Kidney tubule cell (primary cell): ENCODE data around the gene DUSP3.
A peak's percentile ranks its signal among the peaks of the same experiment; 100 is the strongest.
"Not testable (repeated sequence)": the region's sequence is repeated elsewhere in the genome, so short reads cannot be mapped to it uniquely, and the experiment has no call there.

Experiments
- DNase-seq: peaks from one replicate; pipeline ENCODE4 v3.0.0-alpha.2; 2018; ENCODE audit warnings: low spot score

Gene DUSP3

GRCh38 chr17:43800736-43801135 is 22.0 kb upstream of the DUSP3 start:
- no peak for DNase-seq

DNA sequence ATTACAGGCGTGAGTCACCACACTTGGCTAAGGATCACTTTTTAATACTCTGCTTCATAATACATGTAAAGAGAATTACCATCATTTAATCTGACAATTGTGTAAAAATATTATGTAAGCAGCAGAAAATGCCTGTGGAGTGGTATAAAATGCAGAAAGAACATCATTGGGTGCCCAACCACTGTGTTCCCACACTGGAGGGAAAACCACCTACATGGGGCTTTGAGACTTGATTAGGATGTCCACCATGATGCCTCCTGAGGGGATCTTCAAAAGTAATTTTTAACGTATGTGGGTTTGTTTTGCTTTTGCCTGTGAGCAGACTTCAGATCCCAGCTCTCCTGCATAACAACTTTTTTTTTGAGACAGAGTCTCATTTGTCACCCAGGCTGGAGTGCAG is 20.3 kb upstream of the DUSP3 start:
- no peak for DNase-seq

DNA sequence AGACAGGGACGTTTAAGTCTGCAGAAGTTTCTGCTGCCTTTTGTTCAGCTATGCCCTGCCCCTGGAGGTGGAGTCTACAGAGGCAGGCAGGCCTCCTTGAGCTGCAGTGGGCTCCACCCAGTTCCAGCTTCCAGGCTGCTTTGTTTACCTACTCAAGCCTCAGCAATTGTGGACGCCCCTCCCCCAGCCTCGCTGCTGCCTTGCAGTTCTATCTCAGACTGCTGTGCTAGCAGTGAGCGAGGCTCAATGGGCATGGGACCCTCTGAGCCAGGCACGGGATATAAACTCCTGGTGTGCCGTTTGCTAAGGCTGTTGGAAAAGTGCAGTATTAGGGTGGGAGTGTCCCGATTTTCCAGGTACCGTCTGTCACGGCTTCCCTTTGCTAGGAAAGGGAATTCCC is 19.2 kb upstream of the DUSP3 start:
- DNase-seq = not testable (repeated sequence)

DNA sequence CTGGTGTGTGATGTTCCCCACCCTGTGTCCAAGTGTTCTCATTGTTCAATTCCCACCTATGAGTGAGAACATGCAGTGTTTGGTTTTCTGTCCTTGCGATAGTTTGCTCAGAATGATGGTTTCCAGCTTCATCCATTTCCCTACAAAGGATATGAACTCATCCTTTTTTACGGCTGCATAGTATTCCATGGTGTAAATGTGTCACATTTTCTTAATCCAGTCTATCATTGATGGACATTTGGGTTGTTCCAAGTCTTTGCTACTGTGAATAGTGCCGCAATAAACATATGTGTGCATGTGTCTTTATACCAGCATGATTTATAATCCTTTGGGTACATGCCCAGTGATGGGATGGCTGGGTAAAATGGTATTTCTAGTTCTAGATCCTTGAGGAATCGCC is 13.9 kb upstream of the DUSP3 start:
- DNase-seq = not testable (repeated sequence)

DNA sequence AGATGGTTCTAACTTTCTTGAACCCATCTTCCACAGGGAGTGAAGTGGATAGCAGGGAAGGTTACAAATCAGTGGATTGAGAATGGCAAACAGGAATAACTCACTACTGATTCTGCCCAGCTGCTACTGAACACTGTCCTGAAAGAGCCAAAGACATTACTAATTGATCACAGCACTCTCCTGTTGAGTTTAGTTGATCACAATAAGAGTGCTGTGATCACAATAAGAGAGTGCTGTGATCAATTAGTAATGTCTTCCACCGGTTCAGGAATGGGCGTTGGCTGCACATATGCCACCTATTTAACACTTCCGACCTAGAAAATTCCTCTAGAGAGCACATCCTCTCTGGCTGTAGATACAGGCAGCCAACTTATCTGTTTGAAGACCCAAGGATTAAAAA is 12.8 kb upstream of the DUSP3 start:
- DNase-seq = peak; percentile 77

DNA sequence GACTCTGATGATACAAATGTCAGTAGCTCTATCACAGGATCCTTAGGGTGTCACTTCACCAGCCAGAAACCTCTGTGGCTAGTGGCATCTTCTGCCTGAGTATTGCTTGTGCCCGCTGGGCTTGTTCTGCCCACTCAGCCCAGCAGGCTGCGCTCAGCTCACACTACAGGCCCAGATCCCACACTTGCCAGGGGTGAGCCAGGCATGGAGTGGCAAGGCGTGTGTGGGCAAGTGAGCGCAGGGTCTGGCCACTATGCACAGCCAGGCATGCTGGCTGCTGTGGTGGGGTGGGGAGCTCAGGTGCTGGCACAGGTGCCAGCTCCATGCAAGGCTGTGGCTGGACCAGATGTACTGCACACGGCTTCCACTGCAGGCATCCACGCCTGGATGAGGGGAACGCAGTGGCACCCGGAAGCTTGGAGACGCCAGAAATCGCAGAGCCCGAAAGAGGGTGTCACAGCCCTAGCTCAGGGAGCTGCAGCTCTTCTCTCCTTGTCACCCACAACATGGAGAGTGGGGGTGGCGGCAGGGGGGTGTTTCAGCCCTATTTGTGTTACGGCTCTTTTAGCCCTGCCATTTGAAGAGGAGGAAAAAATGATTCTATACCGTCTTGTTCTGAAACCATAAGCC is 11.6 kb upstream of the DUSP3 start:
- DNase-seq = no peak

DNA sequence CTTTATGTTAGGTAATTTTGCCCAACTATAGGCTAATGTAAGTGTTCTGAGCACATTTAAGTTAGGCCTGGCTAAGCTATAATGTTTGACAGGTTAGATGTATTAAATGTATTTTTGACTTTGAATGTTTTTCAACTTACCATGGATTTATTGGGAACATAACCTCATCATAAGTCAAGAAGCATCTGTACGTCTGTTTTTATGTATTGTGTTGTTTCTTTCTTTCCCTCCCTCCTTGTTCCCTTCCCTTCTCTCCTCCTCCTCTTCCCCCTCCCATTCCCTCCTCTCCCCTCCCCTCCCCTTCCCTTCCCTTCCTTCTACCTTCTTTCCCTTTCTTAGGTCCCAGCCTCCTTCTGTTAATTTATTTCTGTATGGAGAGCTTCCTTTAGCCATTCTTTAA is 10.7 kb upstream of the DUSP3 start:
- no peak for DNase-seq

DNA sequence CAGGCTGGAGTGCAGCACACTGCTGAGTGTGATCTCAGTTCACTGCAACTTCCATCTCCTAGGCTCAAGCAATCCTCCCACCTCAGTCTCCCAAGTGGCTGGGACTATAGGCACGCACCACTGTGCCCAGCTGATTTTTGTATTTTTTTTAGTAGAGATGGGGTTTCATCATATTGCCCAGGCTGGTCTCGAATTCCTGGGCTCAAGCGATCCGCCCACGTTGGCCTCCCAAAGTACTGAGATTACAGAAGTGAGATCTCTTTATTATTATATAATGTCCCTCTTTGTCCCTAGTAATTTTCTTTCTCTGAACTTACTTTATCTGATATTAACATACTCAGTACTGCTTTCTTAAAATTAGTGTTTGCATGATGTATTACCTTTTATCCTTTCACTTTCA is 9.8 kb upstream of the DUSP3 start:
- DNase-seq = no peak

GRCh38 chr17:43787728-43788127 is 9.0 kb upstream of the DUSP3 start:
- DNase-seq = no peak

DNA sequence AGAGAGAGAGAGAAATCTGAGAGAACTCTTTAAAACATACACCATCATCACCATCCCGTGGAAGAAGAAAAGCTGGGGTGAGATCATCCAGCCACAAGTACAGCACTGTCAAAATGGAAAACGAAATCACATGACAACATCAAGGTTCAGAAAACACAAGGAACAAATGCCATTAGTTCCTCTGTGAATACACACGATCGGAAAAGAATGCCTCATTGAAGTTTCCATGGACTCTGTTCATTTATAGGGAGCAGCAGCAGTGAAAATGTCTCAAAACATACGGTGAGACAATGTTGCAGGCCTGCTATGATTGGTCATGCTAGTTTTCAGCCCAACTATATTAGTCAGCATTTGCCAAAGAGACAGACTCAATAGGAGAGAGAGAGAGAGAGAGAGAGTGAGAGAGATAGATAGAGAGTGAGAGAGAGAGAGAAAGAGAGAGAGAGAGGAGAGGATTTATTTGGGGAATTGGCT is 5.9 kb upstream of the DUSP3 start:
- DNase-seq = peak; percentile 50

DNA sequence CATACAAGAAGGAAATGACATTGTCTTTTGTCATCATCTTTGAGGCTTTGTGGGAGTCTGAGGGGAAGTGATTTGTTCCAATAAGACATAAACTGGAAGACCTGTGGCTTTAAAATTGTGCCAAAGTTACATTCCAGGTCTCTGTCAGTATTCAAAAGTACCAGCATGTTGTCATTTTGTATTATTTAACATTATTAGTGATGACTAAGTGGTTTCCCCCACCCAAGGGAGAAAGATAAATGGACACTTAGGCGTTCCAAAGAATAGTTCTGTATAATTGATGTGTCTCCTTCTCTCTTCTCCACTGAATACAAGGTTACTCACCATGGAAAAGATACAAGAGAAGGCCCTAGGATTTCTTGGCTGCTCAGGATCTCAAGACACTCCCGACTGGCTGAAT is 5.3 kb upstream of the DUSP3 start:
- peak; percentile 62 for DNase-seq

DNA sequence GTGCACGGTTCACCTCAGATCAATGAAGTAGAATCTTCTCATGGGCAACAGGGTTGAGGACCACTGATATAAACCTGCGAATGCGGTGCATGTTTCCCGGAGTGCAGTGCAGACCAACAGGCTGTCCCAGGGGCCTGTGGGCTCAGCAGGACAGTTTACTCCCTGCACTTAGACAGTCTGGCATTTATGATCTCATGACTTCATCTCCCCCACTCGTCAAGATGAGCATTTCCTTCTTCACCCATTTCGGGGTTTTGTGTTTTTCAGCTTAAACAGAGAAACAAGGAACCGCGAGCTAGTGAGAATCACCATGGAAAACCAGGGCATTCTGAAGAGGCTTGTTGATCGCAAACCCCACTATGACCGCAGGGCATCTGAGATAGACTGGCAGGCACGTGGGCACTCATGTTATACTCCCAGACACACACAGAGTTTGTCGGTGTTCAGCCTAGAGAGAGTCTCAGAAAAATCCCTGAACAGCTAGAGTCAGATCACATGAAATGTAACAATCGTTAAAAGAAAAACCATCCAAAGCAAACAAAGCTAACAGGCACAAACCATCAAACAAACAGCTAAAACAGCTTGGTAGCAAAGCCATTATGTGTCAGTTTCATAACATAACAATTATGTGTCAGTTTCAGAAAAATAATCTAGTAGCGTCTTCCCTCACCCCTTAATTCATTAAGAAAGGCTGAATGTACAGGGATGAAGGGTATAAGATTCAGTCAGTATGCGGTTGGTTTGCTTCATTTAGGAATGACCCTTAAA is 4.3 kb upstream of the DUSP3 start:
- no peak for DNase-seq

DNA sequence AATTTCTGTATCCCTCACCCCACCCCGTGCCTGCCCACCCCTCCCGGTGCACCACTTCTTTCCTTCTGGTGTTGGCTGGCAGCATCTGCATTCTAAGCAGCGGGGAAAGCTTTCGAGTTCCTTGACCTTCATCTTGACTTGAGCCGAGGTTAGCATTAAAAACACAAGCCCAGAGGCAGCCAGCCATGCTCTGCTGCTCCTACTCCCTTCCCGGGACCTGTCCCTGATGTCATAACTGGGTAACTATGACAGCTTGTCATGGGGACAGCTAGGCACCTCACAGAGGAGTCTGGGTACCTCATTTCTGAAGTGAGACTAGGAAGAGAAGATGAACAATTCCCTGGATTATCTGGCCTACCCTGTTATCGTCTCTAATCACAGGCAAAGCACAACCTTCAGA is 1.4 kb upstream of the DUSP3 start, which contains the start of gene CFAP97D1:
TSS of gene CFAP97D1 (plus strand) at position 301 of the 400 bp plus-strand sequence. CDS start at position 329, 28 bp downstream.
- peak; percentile 14 for DNase-seq

DNA sequence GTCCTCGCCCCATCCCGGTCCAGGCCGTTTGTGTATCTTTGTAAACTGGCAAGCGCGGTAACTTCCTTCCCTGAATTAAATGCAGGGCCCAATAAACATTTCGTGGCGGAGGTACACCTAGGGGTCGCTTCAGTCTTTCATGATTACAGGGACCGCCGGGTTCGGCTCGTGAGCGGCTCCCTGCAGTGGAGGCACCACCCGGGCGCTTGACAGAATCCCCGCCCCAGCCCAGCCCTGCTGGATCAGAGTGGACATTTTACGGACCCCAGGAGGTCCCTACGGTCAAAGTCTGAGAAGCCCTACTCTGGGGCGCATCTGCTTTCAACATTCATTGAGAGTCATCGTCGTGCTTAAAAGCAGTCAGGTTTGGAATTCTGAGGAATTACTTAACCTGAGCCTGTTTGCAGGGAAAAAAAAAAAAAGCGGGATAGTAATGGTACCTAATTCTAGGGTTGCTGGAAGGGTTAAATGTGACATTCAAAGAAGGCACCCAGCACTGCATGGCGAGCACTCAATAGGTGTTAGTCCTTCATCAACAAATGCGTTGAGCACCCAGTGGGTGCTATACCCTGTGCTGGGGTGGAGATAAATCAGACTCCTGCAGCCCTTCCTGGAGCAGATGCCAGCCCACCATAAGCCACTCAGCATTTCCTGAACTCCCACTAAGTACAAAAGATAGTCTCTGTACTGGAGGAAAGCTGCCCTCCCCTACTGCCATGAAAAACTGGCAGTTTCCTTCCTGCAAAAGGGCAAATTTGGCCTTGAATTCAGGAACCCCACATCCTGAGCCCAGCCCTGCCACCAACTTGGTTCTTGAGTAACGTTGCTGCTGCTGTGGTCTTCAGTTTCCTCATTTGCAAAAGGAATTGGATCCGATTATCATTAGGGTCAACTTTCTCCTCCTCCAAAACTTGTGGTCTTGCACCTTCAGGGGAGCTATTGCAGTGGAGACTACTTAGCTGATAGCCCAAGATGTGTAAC is 658 bp upstream of the DUSP3 start:
- no peak for DNase-seq

GRCh38 chr17:43774304-43775250 is 4.2 kb downstream of the DUSP3 start:
- no peak for DNase-seq

DNA sequence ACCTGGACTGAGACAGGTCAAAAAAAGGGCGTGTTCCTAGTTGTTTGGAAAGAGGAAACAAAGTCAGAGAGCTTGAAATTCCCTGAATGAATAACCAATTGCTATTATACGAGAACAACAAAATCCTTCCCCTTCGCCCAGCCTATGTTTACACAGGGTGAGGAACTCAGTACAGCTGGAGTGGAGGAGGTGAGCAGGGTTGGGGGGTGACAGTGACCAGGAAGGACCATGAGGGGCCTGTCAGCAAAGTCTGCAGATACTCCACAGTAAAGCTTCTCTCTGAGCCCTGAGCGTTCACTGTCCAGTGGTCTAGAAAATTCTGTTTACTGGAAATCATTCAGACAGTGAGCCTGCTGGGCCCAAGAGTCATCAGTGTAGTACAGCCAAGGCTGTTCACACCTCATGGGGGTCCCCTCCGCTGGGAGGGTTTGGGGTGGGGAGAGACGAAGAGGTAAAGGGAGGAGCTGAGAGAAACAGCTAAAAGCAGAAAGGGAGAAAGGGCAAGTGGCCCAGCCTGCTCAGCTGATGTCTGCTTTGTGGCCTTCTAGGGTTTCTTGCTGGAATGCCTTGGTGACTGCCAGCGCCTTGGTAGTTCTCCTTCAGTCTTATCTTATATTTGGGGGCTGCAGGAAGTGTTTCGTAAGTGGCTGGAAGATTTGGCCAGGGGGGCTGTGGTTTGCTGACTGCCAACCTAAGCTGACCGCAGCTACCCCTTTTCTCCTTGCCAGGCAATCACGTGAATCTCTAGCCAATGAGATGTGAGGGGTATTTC is 5.7 kb downstream of the DUSP3 start:
- no peak for DNase-seq

GRCh38 chr17:43771463-43771862 is 7.3 kb downstream of the DUSP3 start:
- DNase-seq = no peak

- no peak for DNase-seq
Observed at GRCh38 chr17:43770957-43771356, 7.8 kb downstream of the DUSP3 start.

- no peak for DNase-seq
Observed at GRCh38 chr17:43769859-43770258, 8.9 kb downstream of the DUSP3 start.

GRCh38 chr17:43769426-43769825 is 9.4 kb downstream of the DUSP3 start:
- DNase-seq = no peak
